Mucosa of gallbladder (tissue), 1 donor: ENCODE results near the gene SFSWAP. TPM values are rescaled to one million over a fixed set of nuclear protein-coding genes. Genes with fewer than 3 reads are reported as not detected.

ENCODE experiments used
- DNase-seq: peaks from one replicate; pipeline ENCODE4 v3.0.0-alpha.2; 2020; ENCODE audit warnings: low spot score
- total RNA-seq: library from RNA; stranded (reverse); gene quantifications from one replicate; pipeline ENCODE4 v1.2.1, GENCODE V29; 2021
- donor health status: DM: no; HTN: no; CAD: no.

SFSWAP gene
- total RNA-seq, 1 donor from 2014 or later: 40.4 TPM

- no peak for DNase-seq
Observed at GRCh38 chr12:131815131-131815530, 104.2 kb downstream of the SFSWAP start.

GRCh38 chr12:131816495-131816894 lies 105.6 kb downstream of the SFSWAP start:
- DNase-seq: no peak

- DNase-seq: no peak
Observed at GRCh38 chr12:131817241-131817640, 106.4 kb downstream of the SFSWAP start.

GRCh38 chr12:131818821-131819585 lies 108.1 kb downstream of the SFSWAP start:
- DNase-seq: no peak

GRCh38 chr12:131824450-131824849 lies 113.6 kb downstream of the SFSWAP start:
- no peak for DNase-seq

GRCh38 chr12:131825146-131825892 lies 114.4 kb downstream of the SFSWAP start:
- no peak for DNase-seq

- no peak for DNase-seq
Observed at GRCh38 chr12:131826097-131826928, 115.4 kb downstream of the SFSWAP start.

- DNase-seq: no peak
Observed at GRCh38 chr12:131827961-131828534, 117.2 kb downstream of the SFSWAP start, which contains the start of gene MMP17. Gene MMP17 (plus strand): TSS chr12:131828393. CDS start chr12:131828495, 102 bp downstream.

GRCh38 chr12:131828671-131829355 lies 117.9 kb downstream of the SFSWAP start:
- no peak for DNase-seq

- DNase-seq: no peak
Observed at GRCh38 chr12:131829356-131829747, 118.5 kb downstream of the SFSWAP start.

- DNase-seq: no peak
Observed at GRCh38 chr12:131829791-131830334, 119.0 kb downstream of the SFSWAP start.

- DNase-seq: peak; percentile 76
Observed at GRCh38 chr12:131830335-131830913, 119.5 kb downstream of the SFSWAP start.

- no peak for DNase-seq
Observed at GRCh38 chr12:131830914-131831571, 120.2 kb downstream of the SFSWAP start.

- no peak for DNase-seq
Observed at GRCh38 chr12:131831635-131832041, 120.7 kb downstream of the SFSWAP start.

- peak; percentile 35 for DNase-seq
Observed at GRCh38 chr12:131832321-131833231, 121.7 kb downstream of the SFSWAP start.

GRCh38 chr12:131833288-131833895 lies 122.5 kb downstream of the SFSWAP start:
- no peak for DNase-seq

GRCh38 chr12:131833896-131834641 lies 123.2 kb downstream of the SFSWAP start:
- DNase-seq: no peak
